Suprapubic skin (tissue), 4 donors: ENCODE data around the gene ACRV1. TPM values are rescaled to one million over a fixed set of nuclear protein-coding genes. Genes with fewer than 3 reads are reported as not detected.

Experiments used
- DNase-seq, 2 donors: peaks; one replicate each; pipeline ENCODE4 v3.0.0-alpha.2; 2019; ENCODE audit warnings: low spot score in 2 of 2
- H3K27ac ChIP-seq: fragments of 200-600 bp; sonication (generic); one replicate; pipeline ENCODE4 v1.5.1; 2019
- H3K27me3 ChIP-seq: fragments of 200-600 bp; sonication (generic); one replicate; pipeline ENCODE4 v1.5.1; 2019
- H3K36me3 ChIP-seq: fragments of 200-600 bp; sonication (generic); one replicate; pipeline ENCODE4 v1.5.1; 2019
- H3K4me1 ChIP-seq: fragments of 200-600 bp; sonication (generic); one replicate; pipeline ENCODE4 v1.5.1; 2019
- H3K4me3 ChIP-seq: fragments of 200-600 bp; sonication (generic); one replicate; pipeline ENCODE4 v1.5.1; 2019; ENCODE audit warnings: mild to moderate bottlenecking
- H3K9me3 ChIP-seq: fragments of 200-600 bp; sonication (generic); one replicate; pipeline ENCODE4 v1.5.1; 2019
- CTCF ChIP-seq, 2 donors: fragments of 200-600 bp in 1 of 2; fragments of 450-650 bp in 1 of 2; sonication (generic) in 1 of 2; IDR thresholded peaks; one replicate each; pipeline ENCODE4 v1.5.1; 2016 to 2019; ENCODE audit warnings: antibody characterized with exemption in 2 of 2, mild to moderate bottlenecking in 1 of 2, moderate library complexity in 1 of 2
- EP300 ChIP-seq: sonication (generic); formaldehyde crosslinking; IDR thresholded peaks from one replicate; pipeline ENCODE4 v1.6.1; 2017; ENCODE audit warnings: antibody characterized with exemption
- POLR2A ChIP-seq, 2 donors: fragments of 450-650 bp; IDR thresholded peaks; one replicate each; pipeline ENCODE4 v1.6.1; 2017; ENCODE audit warnings: antibody characterized with exemption in 2 of 2, mild to moderate bottlenecking in 2 of 2, moderate library complexity in 2 of 2
- POLR2AphosphoS5 ChIP-seq, 3 donors: sonication (generic); formaldehyde crosslinking; IDR thresholded peaks; one replicate each; pipeline ENCODE4 v1.6.1; 2017; ENCODE audit warnings: antibody characterized with exemption in 3 of 3
- WGBS: methylation state at CpG from one replicate; pipeline ENCODE4 v1.1.5; 2018; 5-methylcytosine and 5-hydroxymethylcytosine counted together
- total RNA-seq, 4 donors: library from RNA; depleted of rRNA; stranded (reverse); fragments of >200 nt; gene quantifications; one replicate each; pipeline ENCODE4 v1.1.0, GENCODE V29; 2016

Gene ACRV1
- total RNA-seq, 4 donors from 2014 or later: not detected

DNA sequence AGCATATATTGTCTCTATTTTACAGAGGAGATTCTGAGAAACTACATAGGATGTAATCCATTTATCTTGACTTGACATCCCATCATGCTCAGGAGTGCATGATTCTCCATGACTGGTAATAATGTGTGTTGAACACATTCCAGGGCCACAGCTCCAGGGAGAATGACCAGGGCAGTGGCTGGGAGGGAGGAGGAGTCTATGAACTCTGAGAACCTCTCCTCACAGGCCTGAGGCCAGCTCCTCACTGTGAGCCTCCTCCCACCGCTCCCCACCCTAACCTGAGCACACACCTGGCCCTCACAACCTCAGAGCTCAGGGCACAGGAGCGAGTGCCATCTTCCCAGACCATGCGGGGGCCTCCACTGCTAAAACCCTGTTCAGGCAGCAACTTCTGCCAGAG, 8.0 kb upstream of the ACRV1 start:
- Histone ChIP-seq H3K27ac (no peak overlapping the region), H3K4me1 (no peaks in the 10 kb centered on the region), H3K27me3 (no peaks in the 10 kb centered on the region), H3K4me3 (no peak overlapping the region), H3K9me3 (no peaks in the 10 kb centered on the region), H3K36me3 (no peaks in the 10 kb centered on the region)
- 79% methylated on average over 3 of the region's 3 CpGs for WGBS
- TF ChIP-seq CTCF (IDR thresholded peaks at IDR 0.05): no peak
- no peak for TF ChIP-seq EP300
- TF ChIP-seq POLR2A (IDR thresholded peaks at IDR 0.05): no peak
- TF ChIP-seq POLR2AphosphoS5 (IDR thresholded peaks at IDR 0.05): no peak
- no peak for DNase-seq

DNA sequence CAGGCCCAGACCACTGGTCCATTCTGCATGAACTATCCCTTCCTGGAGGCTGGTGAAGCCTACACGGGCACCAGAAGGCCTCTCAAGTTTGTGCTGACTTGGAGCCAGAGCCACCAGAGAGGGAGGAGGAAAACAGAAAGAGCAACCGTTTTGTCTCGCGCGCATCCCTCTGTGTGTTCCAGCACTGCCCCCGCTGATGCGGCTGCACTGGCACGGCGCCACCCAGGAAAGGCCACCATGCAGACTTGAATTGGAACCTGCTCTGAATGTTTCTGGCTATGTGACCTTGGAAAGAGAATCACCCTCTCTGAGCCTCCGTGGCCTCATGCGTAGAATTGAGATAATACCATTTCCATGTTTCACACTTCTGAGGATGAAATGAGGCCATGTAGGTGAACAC, 7.4 kb upstream of the ACRV1 start:
- Histone ChIP-seq H3K9me3 (no peaks in the 10 kb centered on the region), H3K36me3 (no peaks in the 10 kb centered on the region), H3K27ac (no peak overlapping the region), H3K4me1 (no peaks in the 10 kb centered on the region), H3K27me3 (no peaks in the 10 kb centered on the region), H3K4me3 (no peak overlapping the region)
- WGBS: 92% methylated on average over 4 of the region's 11 CpGs
- DNase-seq: no peak
- TF ChIP-seq CTCF (IDR thresholded peaks at IDR 0.05): no peak
- TF ChIP-seq POLR2A (IDR thresholded peaks at IDR 0.05): no peak
- TF ChIP-seq POLR2AphosphoS5 (IDR thresholded peaks at IDR 0.05): no peak
- no peak for TF ChIP-seq EP300

DNA sequence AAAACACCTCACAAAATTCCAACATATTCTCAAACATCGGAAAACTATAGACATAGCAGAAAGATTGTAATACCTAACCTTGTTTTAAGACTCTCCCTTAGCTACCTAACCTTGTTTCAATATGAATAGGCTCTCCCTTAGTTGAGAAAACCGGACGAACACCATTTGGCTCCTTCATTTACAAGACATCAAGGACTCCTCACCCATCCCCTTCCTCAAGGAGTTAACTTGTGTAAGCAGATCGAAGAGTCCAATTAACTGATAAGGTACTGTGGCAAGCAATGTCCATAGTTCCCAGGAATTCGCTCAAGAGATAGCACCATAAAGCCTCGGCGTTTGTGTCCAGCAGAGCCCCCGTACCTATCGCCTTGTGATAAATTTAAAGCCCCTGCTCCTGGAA, 4.6 kb upstream of the ACRV1 start:
- no peak for DNase-seq
- 56% methylated on average over 9 of the region's 9 CpGs for WGBS
- Histone ChIP-seq H3K4me3 (no peak overlapping the region), H3K4me1 (no peaks in the 10 kb centered on the region), H3K9me3 (no peaks in the 10 kb centered on the region), H3K27me3 (no peaks in the 10 kb centered on the region), H3K36me3 (no peaks in the 10 kb centered on the region), H3K27ac (no peak overlapping the region)
- TF ChIP-seq CTCF (IDR thresholded peaks at IDR 0.05) (no peak), POLR2AphosphoS5 (IDR thresholded peaks at IDR 0.05) (no peak), EP300 (no peak), POLR2A (IDR thresholded peaks at IDR 0.05) (no peak)

GRCh38 chr11:125679837-125680236, 810 bp downstream of the ACRV1 start:
- DNase-seq: no peak
- WGBS: 90% methylated on average over 2 of the region's 2 CpGs
- TF ChIP-seq EP300: no peak
- no peak for TF ChIP-seq POLR2AphosphoS5 (IDR thresholded peaks at IDR 0.05)
- TF ChIP-seq POLR2A (IDR thresholded peaks at IDR 0.05): no peak
- TF ChIP-seq CTCF (IDR thresholded peaks at IDR 0.05): no peak
- H3K27me3 ChIP-seq: no peaks in the 10 kb centered on the region
- H3K4me1 ChIP-seq: no peaks in the 10 kb centered on the region
- H3K36me3 ChIP-seq: no peaks in the 10 kb centered on the region
- no peak overlapping the region for H3K27ac ChIP-seq
- H3K4me3 ChIP-seq: no peak overlapping the region
- no peaks in the 10 kb centered on the region for H3K9me3 ChIP-seq

DNA sequence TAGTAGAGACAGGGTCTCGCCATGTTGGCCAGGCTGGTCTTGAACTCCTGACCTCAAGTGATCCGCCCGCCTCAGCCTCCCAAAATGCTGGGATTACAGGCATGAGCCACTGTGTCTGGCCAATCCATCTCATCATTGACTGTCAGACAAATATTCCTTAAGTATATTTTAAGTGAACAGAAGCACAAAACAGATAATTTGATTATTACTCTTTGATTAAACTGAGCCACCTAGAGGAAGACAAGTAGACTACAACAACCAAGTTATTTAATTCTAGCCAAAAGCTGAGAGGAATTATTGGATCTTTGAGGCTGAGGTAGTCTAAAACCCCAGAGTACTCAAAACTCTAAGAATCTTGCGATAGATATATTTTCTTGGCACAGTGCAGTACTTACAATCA, 1.2 kb downstream of the ACRV1 start:
- WGBS: 97% methylated on average over 4 of the region's 4 CpGs
- Histone ChIP-seq H3K36me3 (no peaks in the 10 kb centered on the region), H3K4me1 (no peaks in the 10 kb centered on the region), H3K9me3 (no peaks in the 10 kb centered on the region), H3K27me3 (no peaks in the 10 kb centered on the region), H3K4me3 (no peak overlapping the region), H3K27ac (no peak overlapping the region)
- no peak for TF ChIP-seq EP300
- TF ChIP-seq POLR2AphosphoS5 (IDR thresholded peaks at IDR 0.05): no peak
- no peak for TF ChIP-seq POLR2A (IDR thresholded peaks at IDR 0.05)
- no peak for TF ChIP-seq CTCF (IDR thresholded peaks at IDR 0.05)
- DNase-seq: no peak
